HCT116 (cell line): ENCODE data around the gene SLC24A3. TPM values are rescaled to one million over a fixed set of nuclear protein-coding genes. Genes with fewer than 3 reads are reported as not detected.

Source experiments
- ATAC-seq: fragments of 200-7000 bp; cut with Tn5 transposase; 2 replicates; pipeline ENCODE4 v1.9.1; 2020; ENCODE audit warnings: mild to moderate bottlenecking, moderate library complexity
- BruUV-seq: library from RNA; stranded (reverse); fragments of 400-500 nt; replicated peaks from 2 replicates; lab custom pipeline; 2021; lab: Mats Ljungman, UMichigan
- CTCF ChIA-PET: fragments of 300-600 bp; sonication (Branson Sonifier 250); formaldehyde crosslinking; loops from one replicate; lab custom pipeline; 2021; ENCODE audit warnings: antibody characterized with exemption; lab: Charles Lee
- POLR2A ChIA-PET: fragments of 300-600, 350-600 bp; sonication (Branson Sonifier 250); formaldehyde crosslinking; loops from one replicate; lab custom pipeline; 2021; ENCODE audit warnings: antibody characterized with exemption; lab: Charles Lee
- RAD21 ChIA-PET, 2 experiments: fragments of 300-600 bp; sonication (Branson Sonifier 250); formaldehyde crosslinking; loops; one replicate each; lab custom pipeline; 2023; ENCODE audit warnings: low total read pairs in 2 of 2; ENCODE audit not compliant: uncharacterized antibody in 2 of 2, unreplicated experiment in 2 of 2, low non-redundant PET in 1 of 2; lab: Charles Lee
- DNase-seq: peaks from one replicate; pipeline ENCODE4 v3.0.0-alpha.2; 2010; ENCODE audit warnings: low read depth, low spot score
- H2AFZ ChIP-seq: fragments of 200-600 bp; shearing (Covaris generic), sonication (generic); 2 replicates; pipeline ENCODE4 v1.6.1; 2017; ENCODE audit warnings: low read depth, mixed run types, mixed read lengths, antibody characterized with exemption, low read length; ENCODE audit not compliant: poor library complexity, severe bottlenecking
- H3K27ac ChIP-seq: 2 replicates; pipeline ENCODE4 v1.5.1; 2012; ENCODE audit warnings: low read depth, low read length
- H3K27me3 ChIP-seq: fragments of 200-600 bp; sonication (generic); 2 replicates; pipeline ENCODE4 v1.6.1; 2016; ENCODE audit warnings: mixed run types, low read length, mixed read lengths; ENCODE audit not compliant: insufficient read depth
- H3K36me3 ChIP-seq, 2 experiments: fragments of 200-500 bp in 1 of 2; fragments of 200-600 bp in 1 of 2; sonication (Bioruptor generic) in 1 of 2; sonication (generic) in 1 of 2; 2 replicates each; pipeline versions ENCODE4 v1.5.1 to v1.6.1; 2014 to 2016; ENCODE audit warnings: low read length in 2 of 2, inconsistent platforms in 1 of 2, mixed read lengths in 1 of 2, mixed run types in 1 of 2; ENCODE audit not compliant: insufficient read depth in 2 of 2, control insufficient read depth in 1 of 2
- H3K4me1 ChIP-seq, 2 experiments: fragments of 200-600 bp in 1 of 2; sonication (generic) in 1 of 2; 2 replicates each; pipeline versions ENCODE4 v1.5.1 to v1.6.1; 2012 to 2017; ENCODE audit warnings: low read length in 2 of 2, inconsistent platforms in 1 of 2, mild to moderate bottlenecking in 1 of 2, mixed read lengths in 1 of 2, mixed run types in 1 of 2, moderate library complexity in 1 of 2; ENCODE audit not compliant: insufficient read depth in 2 of 2, control insufficient read depth in 1 of 2
- H3K4me2 ChIP-seq: fragments of 200-600 bp; sonication (generic); 2 replicates; pipeline ENCODE4 v1.6.1; 2017; ENCODE audit warnings: mixed run types, low read length, mixed read lengths
- H3K4me3 ChIP-seq, 2 experiments: fragments of 200-600 bp in 1 of 2; sonication (generic) in 1 of 2; replicated peaks in 1 of 2; 2 replicates each; pipeline ENCODE4 v1.5.1; 2011 to 2016; ENCODE audit warnings: low read length in 2 of 2, control low read depth in 1 of 2, low read depth in 1 of 2, mild to moderate bottlenecking in 1 of 2, mixed read lengths in 1 of 2, mixed run types in 1 of 2
- H3K79me2 ChIP-seq: fragments of 200-600 bp; sonication (generic); 2 replicates; pipeline ENCODE4 v1.6.1; 2017; ENCODE audit warnings: mild to moderate bottlenecking, mixed run types, low read length, moderate library complexity, mixed read lengths; ENCODE audit not compliant: insufficient read depth
- H3K9ac ChIP-seq: fragments of 200-600 bp; sonication (generic); 2 replicates; pipeline ENCODE4 v1.6.1; 2016; ENCODE audit warnings: low read length, mixed read lengths
- H3K9me2 ChIP-seq: fragments of 200-600 bp; sonication (generic), shearing (Covaris generic); 2 replicates; pipeline ENCODE4 v1.6.1; 2017; ENCODE audit warnings: mixed run types, mild to moderate bottlenecking, moderate library complexity; ENCODE audit not compliant: insufficient read depth
- H3K9me3 ChIP-seq, 2 experiments: fragments of 200-500 bp in 1 of 2; fragments of 200-600 bp in 1 of 2; sonication (Bioruptor generic) in 1 of 2; sonication (generic) in 1 of 2; 2 replicates each; pipeline ENCODE4 v1.6.1; 2014 to 2017; ENCODE audit warnings: low read length in 2 of 2, mixed read lengths in 2 of 2, inconsistent platforms in 1 of 2, low read depth in 1 of 2, mild to moderate bottlenecking in 1 of 2, mixed run types in 1 of 2, moderate library complexity in 1 of 2; ENCODE audit not compliant: control insufficient read depth in 1 of 2, insufficient read depth in 1 of 2
- H4K20me1 ChIP-seq: fragments of 200-600 bp; sonication (generic), shearing (Covaris generic); 2 replicates; pipeline ENCODE4 v1.6.1; 2017; ENCODE audit warnings: mixed run types, mild to moderate bottlenecking, moderate library complexity; ENCODE audit not compliant: insufficient read depth
- ELF1 ChIP-seq: IDR thresholded peaks from 2 replicates; pipeline ENCODE4 v1.6.1; 2012; ENCODE audit warnings: low read depth, borderline replicate concordance
- FOSL1 ChIP-seq: IDR thresholded peaks from 2 replicates; pipeline ENCODE4 v1.6.1; 2012; ENCODE audit warnings: low read depth
- POLR2AphosphoS5 ChIP-seq: IDR thresholded peaks from 2 replicates; pipeline ENCODE4 v1.6.1; 2011; ENCODE audit warnings: mild to moderate bottlenecking, low read depth, low read length, moderate library complexity
- YY1 ChIP-seq: IDR thresholded peaks from 2 replicates; pipeline ENCODE4 v1.6.1; 2011; ENCODE audit warnings: low read length, low read depth, moderate library complexity, mild to moderate bottlenecking; ENCODE audit not compliant: insufficient replicate concordance; ENCODE audit errors: extremely low read depth
- ZFX ChIP-seq: fragments of 450-650 bp; IDR thresholded peaks from 2 replicates; pipeline ENCODE4 v1.6.1; 2017
- intact Hi-C: fragments of 100-400 bp; cut with micrococcal nuclease; formaldehyde crosslinking; loops from 2 replicates; pipeline ENCODE4 v1.10.0; 2022
- total RNA-seq: library from RNA; stranded (reverse); gene quantifications from one replicate; pipeline ENCODE4 v1.2.1, GENCODE V29; 2021; ENCODE audit not compliant: unreplicated experiment
- TF ChIP-seq, protein P1 (sequence below): IDR thresholded peaks from 2 replicates; pipeline ENCODE4 v1.6.1; 2012; ENCODE audit warnings: low read depth
- TF ChIP-seq, protein P2 (sequence below): IDR thresholded peaks from 2 replicates; pipeline ENCODE4 v1.6.1; 2012
- TF ChIP-seq, protein P3 (sequence below): IDR thresholded peaks from 2 replicates; pipeline ENCODE4 v1.6.1; 2011; ENCODE audit warnings: mild to moderate bottlenecking, low read length, moderate library complexity; ENCODE audit not compliant: insufficient replicate concordance; ENCODE audit errors: extremely low read depth

SLC24A3 gene
- total RNA-seq, 1 experiment from 2014 or later = not detected

DNA sequence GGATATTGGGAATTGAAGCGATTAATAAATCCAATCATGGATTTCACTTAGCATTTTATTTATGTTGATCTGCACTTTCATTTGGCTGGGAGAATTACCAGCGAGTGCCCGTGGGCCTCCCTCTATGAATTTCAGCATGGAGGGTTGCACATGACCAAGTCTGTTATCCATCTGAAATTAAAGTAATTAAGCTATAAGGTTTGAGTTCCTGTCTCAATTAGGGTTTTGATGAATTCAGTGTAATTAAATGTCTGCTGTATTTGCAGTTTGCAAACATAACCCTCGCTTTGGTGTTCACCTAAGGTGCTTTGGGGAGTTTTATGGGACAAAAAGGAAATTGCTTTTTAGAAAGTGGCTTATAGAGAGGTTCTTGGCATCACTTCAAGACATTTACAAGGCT is 375.8 kb downstream of the SLC24A3 start:
- peaks cover 29% of the 10 kb centered on the region; the same call in 1 of the 2 replicates for H3K27me3 ChIP-seq
- CTCF ChIA-PET = interaction anchor here (0.8 to 2.2 kb wide), 2 partner anchors 41 to 74 kb away, joined by 3 to 6 read pairs; no protein-coding TSS in a partner anchor

DNA sequence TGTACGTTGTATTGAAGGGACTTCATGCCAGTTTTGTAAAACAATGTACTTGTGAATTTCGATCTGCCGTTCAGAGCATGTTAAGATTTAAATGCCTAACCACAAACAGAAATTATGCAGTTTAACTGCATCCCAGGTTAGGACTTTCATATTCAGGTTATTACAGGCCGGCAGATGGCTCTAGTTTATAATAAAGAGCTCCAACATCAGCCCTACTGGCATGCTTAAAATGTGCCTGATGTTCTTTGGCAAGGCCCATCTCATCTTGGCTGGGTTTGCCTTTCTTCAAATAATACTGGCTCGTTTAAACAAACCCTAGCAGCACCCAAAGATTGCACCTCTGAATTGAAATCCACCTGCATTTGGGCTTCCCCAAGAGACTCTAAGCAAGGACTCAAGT is 376.3 kb downstream of the SLC24A3 start:
- H4K20me1 ChIP-seq = no peaks in the 10 kb centered on the region
- intact Hi-C loops = loop anchor here (10.0 kb wide), 1 partner anchor 1174 kb away; no protein-coding TSS in a partner anchor
- no peaks in the 10 kb centered on the region for H3K36me3 ChIP-seq
- TF ChIP-seq, protein P1, sequence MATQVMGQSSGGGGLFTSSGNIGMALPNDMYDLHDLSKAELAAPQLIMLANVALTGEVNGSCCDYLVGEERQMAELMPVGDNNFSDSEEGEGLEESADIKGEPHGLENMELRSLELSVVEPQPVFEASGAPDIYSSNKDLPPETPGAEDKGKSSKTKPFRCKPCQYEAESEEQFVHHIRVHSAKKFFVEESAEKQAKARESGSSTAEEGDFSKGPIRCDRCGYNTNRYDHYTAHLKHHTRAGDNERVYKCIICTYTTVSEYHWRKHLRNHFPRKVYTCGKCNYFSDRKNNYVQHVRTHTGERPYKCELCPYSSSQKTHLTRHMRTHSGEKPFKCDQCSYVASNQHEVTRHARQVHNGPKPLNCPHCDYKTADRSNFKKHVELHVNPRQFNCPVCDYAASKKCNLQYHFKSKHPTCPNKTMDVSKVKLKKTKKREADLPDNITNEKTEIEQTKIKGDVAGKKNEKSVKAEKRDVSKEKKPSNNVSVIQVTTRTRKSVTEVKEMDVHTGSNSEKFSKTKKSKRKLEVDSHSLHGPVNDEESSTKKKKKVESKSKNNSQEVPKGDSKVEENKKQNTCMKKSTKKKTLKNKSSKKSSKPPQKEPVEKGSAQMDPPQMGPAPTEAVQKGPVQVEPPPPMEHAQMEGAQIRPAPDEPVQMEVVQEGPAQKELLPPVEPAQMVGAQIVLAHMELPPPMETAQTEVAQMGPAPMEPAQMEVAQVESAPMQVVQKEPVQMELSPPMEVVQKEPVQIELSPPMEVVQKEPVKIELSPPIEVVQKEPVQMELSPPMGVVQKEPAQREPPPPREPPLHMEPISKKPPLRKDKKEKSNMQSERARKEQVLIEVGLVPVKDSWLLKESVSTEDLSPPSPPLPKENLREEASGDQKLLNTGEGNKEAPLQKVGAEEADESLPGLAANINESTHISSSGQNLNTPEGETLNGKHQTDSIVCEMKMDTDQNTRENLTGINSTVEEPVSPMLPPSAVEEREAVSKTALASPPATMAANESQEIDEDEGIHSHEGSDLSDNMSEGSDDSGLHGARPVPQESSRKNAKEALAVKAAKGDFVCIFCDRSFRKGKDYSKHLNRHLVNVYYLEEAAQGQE = no peak
- TF ChIP-seq ELF1 = no peak
- TF ChIP-seq, protein P2, sequence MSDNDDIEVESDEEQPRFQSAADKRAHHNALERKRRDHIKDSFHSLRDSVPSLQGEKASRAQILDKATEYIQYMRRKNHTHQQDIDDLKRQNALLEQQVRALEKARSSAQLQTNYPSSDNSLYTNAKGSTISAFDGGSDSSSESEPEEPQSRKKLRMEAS = no peak
- TF ChIP-seq ZFX = no peak
- H3K4me2 ChIP-seq = no peak overlapping the region
- H3K9me3 ChIP-seq = no peaks in the 10 kb centered on the region
- BruUV-seq = no TSS peak
- no peaks in the 10 kb centered on the region for H3K4me1 ChIP-seq
- H3K4me3 ChIP-seq = no peak overlapping the region
- CTCF ChIA-PET = interaction anchor here (0.8 to 2.2 kb wide), 2 partner anchors 40 to 74 kb away, joined by 3 to 6 read pairs; no protein-coding TSS in a partner anchor
- no peak overlapping the region for H3K27ac ChIP-seq
- DNase-seq (no peak), ATAC-seq (no peak)
- POLR2A ChIA-PET = no interaction called here
- no peaks in the 10 kb centered on the region for H3K9me2 ChIP-seq
- RAD21 ChIA-PET = no interaction called here
- no peak overlapping the region for H2AFZ ChIP-seq
- no peak overlapping the region for H3K9ac ChIP-seq
- peaks cover 32% of the 10 kb centered on the region; the same call in 1 of the 2 replicates for H3K27me3 ChIP-seq
- H3K79me2 ChIP-seq = no peaks in the 10 kb centered on the region

More for the DNA sequence above, 375.8 kb downstream of the SLC24A3 start:
- Histone ChIP-seq H3K4me3 (no peak overlapping the region), H4K20me1 (no peaks in the 10 kb centered on the region), H2AFZ (no peak overlapping the region), H3K9ac (no peak overlapping the region), H3K9me2 (no peaks in the 10 kb centered on the region), H3K79me2 (no peaks in the 10 kb centered on the region), H3K4me2 (no peak overlapping the region), H3K4me1 (no peaks in the 10 kb centered on the region), H3K36me3 (no peaks in the 10 kb centered on the region), H3K27ac (no peak overlapping the region), H3K9me3 (no peaks in the 10 kb centered on the region)
- ChIA-PET RAD21 (no interaction called here), POLR2A (no interaction called here)
- intact Hi-C loops = loop anchor here (10.0 kb wide), 1 partner anchor 1173 kb away; no protein-coding TSS in a partner anchor
- TF ChIP-seq, protein P2 = no peak
- TF ChIP-seq, protein P3, sequence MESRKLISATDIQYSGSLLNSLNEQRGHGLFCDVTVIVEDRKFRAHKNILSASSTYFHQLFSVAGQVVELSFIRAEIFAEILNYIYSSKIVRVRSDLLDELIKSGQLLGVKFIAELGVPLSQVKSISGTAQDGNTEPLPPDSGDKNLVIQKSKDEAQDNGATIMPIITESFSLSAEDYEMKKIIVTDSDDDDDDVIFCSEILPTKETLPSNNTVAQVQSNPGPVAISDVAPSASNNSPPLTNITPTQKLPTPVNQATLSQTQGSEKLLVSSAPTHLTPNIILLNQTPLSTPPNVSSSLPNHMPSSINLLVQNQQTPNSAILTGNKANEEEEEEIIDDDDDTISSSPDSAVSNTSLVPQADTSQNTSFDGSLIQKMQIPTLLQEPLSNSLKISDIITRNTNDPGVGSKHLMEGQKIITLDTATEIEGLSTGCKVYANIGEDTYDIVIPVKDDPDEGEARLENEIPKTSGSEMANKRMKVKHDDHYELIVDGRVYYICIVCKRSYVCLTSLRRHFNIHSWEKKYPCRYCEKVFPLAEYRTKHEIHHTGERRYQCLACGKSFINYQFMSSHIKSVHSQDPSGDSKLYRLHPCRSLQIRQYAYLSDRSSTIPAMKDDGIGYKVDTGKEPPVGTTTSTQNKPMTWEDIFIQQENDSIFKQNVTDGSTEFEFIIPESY = no peak
- TF ChIP-seq FOSL1 = no peak
- TF ChIP-seq YY1 = no peak
- no peak for TF ChIP-seq POLR2AphosphoS5
- ATAC-seq (no peak), DNase-seq (no peak)
- BruUV-seq = no TSS peak
